ENCODE results near the gene GIMD1. TPM values are rescaled to one million over a fixed set of nuclear protein-coding genes. Genes with fewer than 3 reads are reported as not detected.

The GIMD1 gene
- total and polyA plus RNA-seq, 7 donors, result 0.04 TPM; not detected in 6

DNA sequence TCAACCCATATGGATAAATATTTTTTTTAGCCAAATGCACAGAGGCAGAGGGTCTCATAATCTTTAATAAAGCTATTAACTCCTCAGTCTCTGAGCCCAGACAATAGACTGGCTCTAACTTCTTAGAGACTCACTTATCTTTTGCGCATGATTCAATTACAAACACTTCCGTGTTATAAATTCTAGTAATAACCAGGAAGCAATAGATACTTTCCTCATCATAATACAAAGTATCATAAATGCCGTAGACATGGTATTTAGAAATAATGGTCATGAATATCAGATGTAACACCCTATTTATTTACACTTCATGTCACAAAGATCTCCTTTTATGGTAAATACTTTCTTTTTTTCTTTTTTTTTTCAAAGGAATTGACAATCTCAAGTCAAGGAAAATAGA is 4.4 kb upstream of the GIMD1 start:
- intact Hi-C loops (cut with DNase I), result loop anchor here in 1 of 2 donors (5.0 kb wide), 2 partner anchors 129 to 434 kb away; no protein-coding TSS in a partner anchor
- Histone ChIP-seq H3K27ac (no peak overlapping the region), H3K36me3 (ENCODE audit: insufficient read depth in 1 of 2, low read depth in 1 of 2) (no peaks in the 10 kb centered on the region), H3K4me1 (no peaks in the 10 kb centered on the region), H3K9me3 (no peaks in the 10 kb centered on the region), H3K4me3 (no peak overlapping the region), H3K27me3 (ENCODE audit: insufficient read depth in 3 of 3, low read length in 2 of 3) (no peaks in the 10 kb centered on the region)
- ATAC-seq, result no peak
- TF ChIP-seq, protein P1, sequence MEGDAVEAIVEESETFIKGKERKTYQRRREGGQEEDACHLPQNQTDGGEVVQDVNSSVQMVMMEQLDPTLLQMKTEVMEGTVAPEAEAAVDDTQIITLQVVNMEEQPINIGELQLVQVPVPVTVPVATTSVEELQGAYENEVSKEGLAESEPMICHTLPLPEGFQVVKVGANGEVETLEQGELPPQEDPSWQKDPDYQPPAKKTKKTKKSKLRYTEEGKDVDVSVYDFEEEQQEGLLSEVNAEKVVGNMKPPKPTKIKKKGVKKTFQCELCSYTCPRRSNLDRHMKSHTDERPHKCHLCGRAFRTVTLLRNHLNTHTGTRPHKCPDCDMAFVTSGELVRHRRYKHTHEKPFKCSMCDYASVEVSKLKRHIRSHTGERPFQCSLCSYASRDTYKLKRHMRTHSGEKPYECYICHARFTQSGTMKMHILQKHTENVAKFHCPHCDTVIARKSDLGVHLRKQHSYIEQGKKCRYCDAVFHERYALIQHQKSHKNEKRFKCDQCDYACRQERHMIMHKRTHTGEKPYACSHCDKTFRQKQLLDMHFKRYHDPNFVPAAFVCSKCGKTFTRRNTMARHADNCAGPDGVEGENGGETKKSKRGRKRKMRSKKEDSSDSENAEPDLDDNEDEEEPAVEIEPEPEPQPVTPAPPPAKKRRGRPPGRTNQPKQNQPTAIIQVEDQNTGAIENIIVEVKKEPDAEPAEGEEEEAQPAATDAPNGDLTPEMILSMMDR (IDR thresholded peaks at IDR 0.05), result no peak
- DNase-seq, result no peak
- WGBS, 3 donors, result 76 to 84% (median 79%) methylated on average over 3 of the region's 3 CpGs

DNA sequence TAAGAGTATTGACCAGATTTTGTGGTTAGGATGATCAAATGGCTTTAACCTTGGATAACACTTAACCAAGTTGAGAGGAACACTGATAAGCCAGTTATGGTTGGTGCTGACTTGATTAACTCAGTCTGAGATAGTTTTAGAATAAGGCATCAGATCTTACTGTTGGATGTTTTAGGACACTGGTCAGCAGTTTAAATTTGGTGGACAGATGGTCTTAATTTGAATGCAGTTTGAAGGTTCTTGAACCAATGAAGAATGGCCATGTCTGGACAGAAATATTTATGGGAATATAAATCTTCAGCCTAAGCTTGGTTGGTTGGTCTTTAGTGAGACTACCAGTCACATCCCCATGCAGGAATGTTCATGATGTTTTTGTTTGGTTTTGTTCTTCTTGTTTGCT is 2.6 kb upstream of the GIMD1 start:
- TF ChIP-seq, protein P1 (IDR thresholded peaks at IDR 0.05), result no peak
- no peaks in the 10 kb centered on the region for H3K9me3 ChIP-seq
- H3K4me1 ChIP-seq, result peaks cover 1% of the 10 kb centered on the region
- H3K36me3 ChIP-seq (ENCODE audit: insufficient read depth in 1 of 2, low read depth in 1 of 2), result no peaks in the 10 kb centered on the region
- no peaks in the 10 kb centered on the region for H3K27me3 ChIP-seq (ENCODE audit: insufficient read depth in 3 of 3, low read length in 2 of 3)
- H3K27ac ChIP-seq, result no peak overlapping the region
- DNase-seq, result no peak
- intact Hi-C loops (cut with DNase I), result loop anchor here in 1 of 2 donors (5.0 kb wide), 2 partner anchors 131 to 436 kb away; no protein-coding TSS in a partner anchor
- no peak for ATAC-seq
- H3K4me3 ChIP-seq, result no peak overlapping the region

DNA sequence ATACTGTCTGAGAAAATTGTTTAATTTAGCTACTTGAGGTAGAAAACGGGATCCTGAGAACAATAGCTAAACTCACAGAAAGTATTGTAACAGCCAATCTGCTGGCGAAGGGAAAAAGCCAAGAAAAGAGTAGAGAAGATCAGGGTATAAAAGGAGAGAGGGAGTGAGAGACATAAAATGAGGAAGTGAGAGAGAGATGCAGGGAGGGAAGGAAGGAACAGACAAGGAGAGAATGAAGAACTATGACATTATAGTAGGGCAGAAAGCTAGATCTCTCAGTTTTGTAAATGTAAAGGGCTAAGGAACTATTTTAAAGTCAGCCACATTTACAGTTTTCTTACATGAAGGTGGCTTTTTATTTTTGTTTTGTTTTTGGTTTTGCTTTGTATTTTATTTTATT is 1.6 kb upstream of the GIMD1 start:
- Histone ChIP-seq H3K27ac (no peak overlapping the region), H3K27me3 (ENCODE audit: insufficient read depth in 3 of 3, low read length in 2 of 3) (no peaks in the 10 kb centered on the region), H3K9me3 (no peaks in the 10 kb centered on the region), H3K4me3 (no peak overlapping the region), H3K36me3 (ENCODE audit: insufficient read depth in 1 of 2, low read depth in 1 of 2) (no peaks in the 10 kb centered on the region), H3K4me1 (peaks cover 6% of the 10 kb centered on the region)
- ATAC-seq, result no peak
- DNase-seq, result no peak
- TF ChIP-seq, protein P1 (IDR thresholded peaks at IDR 0.05), result no peak
- intact Hi-C loops (cut with DNase I), result loop anchor here in 1 of 2 donors (5.0 kb wide), 2 partner anchors 132 to 437 kb away; no protein-coding TSS in a partner anchor
- WGBS, 3 donors, result 63 to 69% (median 66%) methylated on average over 2 of the region's 2 CpGs

DNA sequence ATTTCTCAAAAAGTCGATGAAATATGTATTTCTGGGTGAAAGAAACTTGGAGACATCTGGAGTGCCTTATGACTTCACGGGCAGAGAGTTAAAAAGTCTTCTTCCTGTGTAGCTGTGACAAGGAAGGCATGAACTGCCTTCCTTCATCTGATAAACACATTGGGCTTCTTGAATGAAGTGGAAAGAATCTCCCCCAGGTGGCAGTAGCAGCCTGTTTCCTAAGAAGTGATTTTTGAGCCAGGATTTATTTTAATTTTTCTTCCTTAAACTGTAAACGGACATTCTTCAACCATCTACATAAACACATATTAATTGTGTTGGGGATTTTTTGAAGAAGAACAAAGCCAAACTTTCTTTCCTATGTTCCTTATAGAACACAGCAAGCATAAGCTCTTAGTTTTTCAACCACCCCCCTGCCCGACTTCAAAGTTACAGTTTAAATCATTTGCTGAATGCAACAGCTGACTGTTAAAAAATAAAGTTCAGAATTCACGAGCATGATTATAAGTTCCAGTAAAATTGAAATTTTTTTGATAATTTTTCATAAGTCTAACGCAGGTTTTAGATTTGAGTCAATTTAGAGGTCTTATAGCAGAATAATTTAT is 980 bp upstream of the GIMD1 start:
- Histone ChIP-seq H3K4me1 (peaks cover 9% of the 10 kb centered on the region), H3K9me3 (no peaks in the 10 kb centered on the region), H3K36me3 (ENCODE audit: insufficient read depth in 1 of 2, low read depth in 1 of 2) (no peaks in the 10 kb centered on the region), H3K27ac (no peak overlapping the region), H3K4me3 (no peak overlapping the region), H3K27me3 (ENCODE audit: insufficient read depth in 3 of 3, low read length in 2 of 3) (no peaks in the 10 kb centered on the region)
- ATAC-seq (peak in 1 of 4 donors; percentile 59), DNase-seq (no peak)
- TF ChIP-seq, protein P1 (IDR thresholded peaks at IDR 0.05), result peak; percentile 62
- intact Hi-C loops (cut with DNase I), result loop anchor here in 1 of 2 donors (5.0 to 10.0 kb wide), 3 partner anchors 133 to 525 kb away; no protein-coding TSS in a partner anchor
- WGBS, 3 donors, result 23 to 29% (median 23%) methylated on average over 6 of the region's 6 CpGs

Measured in psoas muscle (tissue), 8 donors.